ENCODE data around the gene COL26A1.

Gene COL26A1

GRCh38 chr7:101399759-101400158 is 37.1 kb downstream of the COL26A1 start:
- no peak for TF ChIP-seq JUND (IDR thresholded peaks at IDR 0.05; ENCODE audit: low read depth)
- DNase-seq (ENCODE audit: low read depth in 1 of 2, low spot score in 1 of 2): no peak
- in situ Hi-C loops (cut with HindIII; ENCODE audit: low pct_unique_long_range_greater_than_20kb, low sequenced_read_pairs): no loop called here

- no peak for DNase-seq (ENCODE audit: low read depth in 1 of 2, low spot score in 1 of 2)
- in situ Hi-C loops (cut with HindIII; ENCODE audit: low pct_unique_long_range_greater_than_20kb, low sequenced_read_pairs): no loop called here
- TF ChIP-seq JUND (IDR thresholded peaks at IDR 0.05; ENCODE audit: low read depth): no peak
Observed at GRCh38 chr7:101400751-101401150, 38.1 kb downstream of the COL26A1 start.

- in situ Hi-C loops (cut with HindIII; ENCODE audit: low pct_unique_long_range_greater_than_20kb, low sequenced_read_pairs): no loop called here
- DNase-seq (ENCODE audit: low read depth in 1 of 2, low spot score in 1 of 2): no peak
- no peak for TF ChIP-seq JUND (IDR thresholded peaks at IDR 0.05; ENCODE audit: low read depth)
Observed at GRCh38 chr7:101401390-101402080, 38.9 kb downstream of the COL26A1 start.

GRCh38 chr7:101402081-101402779 is 39.6 kb downstream of the COL26A1 start:
- in situ Hi-C loops (cut with HindIII; ENCODE audit: low pct_unique_long_range_greater_than_20kb, low sequenced_read_pairs): no loop called here
- TF ChIP-seq JUND (IDR thresholded peaks at IDR 0.05; ENCODE audit: low read depth): no peak
- DNase-seq (ENCODE audit: low read depth in 1 of 2, low spot score in 1 of 2): peak; percentile 28 to 83

GRCh38 chr7:101402835-101403234 is 40.2 kb downstream of the COL26A1 start:
- no peak for DNase-seq (ENCODE audit: low read depth in 1 of 2, low spot score in 1 of 2)
- in situ Hi-C loops (cut with HindIII; ENCODE audit: low pct_unique_long_range_greater_than_20kb, low sequenced_read_pairs): no loop called here
- TF ChIP-seq JUND (IDR thresholded peaks at IDR 0.05; ENCODE audit: low read depth): no peak

- DNase-seq (ENCODE audit: low read depth in 1 of 2, low spot score in 1 of 2): no peak
- in situ Hi-C loops (cut with HindIII; ENCODE audit: low pct_unique_long_range_greater_than_20kb, low sequenced_read_pairs): no loop called here
- TF ChIP-seq JUND (IDR thresholded peaks at IDR 0.05; ENCODE audit: low read depth): no peak
Observed at GRCh38 chr7:101405474-101406067, 42.9 kb downstream of the COL26A1 start.

- no peak for TF ChIP-seq JUND (IDR thresholded peaks at IDR 0.05; ENCODE audit: low read depth)
- DNase-seq (ENCODE audit: low read depth in 1 of 2, low spot score in 1 of 2): peak; percentile 33 to 46
- in situ Hi-C loops (cut with HindIII; ENCODE audit: low pct_unique_long_range_greater_than_20kb, low sequenced_read_pairs): no loop called here
Observed at GRCh38 chr7:101410743-101411507, 48.2 kb downstream of the COL26A1 start.

- DNase-seq (ENCODE audit: low read depth in 1 of 2, low spot score in 1 of 2): no peak
- TF ChIP-seq JUND (IDR thresholded peaks at IDR 0.05; ENCODE audit: low read depth): no peak
Observed at GRCh38 chr7:101411508-101411874, 48.8 kb downstream of the COL26A1 start.

GRCh38 chr7:101412976-101413375 is 50.3 kb downstream of the COL26A1 start:
- in situ Hi-C loops (cut with HindIII; ENCODE audit: low pct_unique_long_range_greater_than_20kb, low sequenced_read_pairs): no loop called here
- DNase-seq (ENCODE audit: low read depth in 1 of 2, low spot score in 1 of 2): no peak
- TF ChIP-seq JUND (IDR thresholded peaks at IDR 0.05; ENCODE audit: low read depth): no peak

More at GRCh38 chr7:101411508-101411874, 48.8 kb downstream of the COL26A1 start:
- in situ Hi-C loops (cut with HindIII; ENCODE audit: low pct_unique_long_range_greater_than_20kb, low sequenced_read_pairs): no loop called here

- TF ChIP-seq JUND (IDR thresholded peaks at IDR 0.05; ENCODE audit: low read depth): no peak
- DNase-seq (ENCODE audit: low read depth in 1 of 2, low spot score in 1 of 2): no peak
- in situ Hi-C loops (cut with HindIII; ENCODE audit: low pct_unique_long_range_greater_than_20kb, low sequenced_read_pairs): no loop called here
Observed at GRCh38 chr7:101418694-101419093, 56.0 kb downstream of the COL26A1 start.

GRCh38 chr7:101419831-101420230 is 57.2 kb downstream of the COL26A1 start:
- no peak for DNase-seq (ENCODE audit: low read depth in 1 of 2, low spot score in 1 of 2)
- in situ Hi-C loops (cut with HindIII; ENCODE audit: low pct_unique_long_range_greater_than_20kb, low sequenced_read_pairs): no loop called here
- no peak for TF ChIP-seq JUND (IDR thresholded peaks at IDR 0.05; ENCODE audit: low read depth)

- DNase-seq (ENCODE audit: low read depth in 1 of 2, low spot score in 1 of 2): peak in 1 of 2 experiments; percentile 36
- in situ Hi-C loops (cut with HindIII; ENCODE audit: low pct_unique_long_range_greater_than_20kb, low sequenced_read_pairs): no loop called here
- TF ChIP-seq JUND (IDR thresholded peaks at IDR 0.05; ENCODE audit: low read depth): no peak
Observed at GRCh38 chr7:101420436-101420835, 57.8 kb downstream of the COL26A1 start.

Measured in T47D (cell line).